ENCODE results near the gene RBM28.

DNA sequence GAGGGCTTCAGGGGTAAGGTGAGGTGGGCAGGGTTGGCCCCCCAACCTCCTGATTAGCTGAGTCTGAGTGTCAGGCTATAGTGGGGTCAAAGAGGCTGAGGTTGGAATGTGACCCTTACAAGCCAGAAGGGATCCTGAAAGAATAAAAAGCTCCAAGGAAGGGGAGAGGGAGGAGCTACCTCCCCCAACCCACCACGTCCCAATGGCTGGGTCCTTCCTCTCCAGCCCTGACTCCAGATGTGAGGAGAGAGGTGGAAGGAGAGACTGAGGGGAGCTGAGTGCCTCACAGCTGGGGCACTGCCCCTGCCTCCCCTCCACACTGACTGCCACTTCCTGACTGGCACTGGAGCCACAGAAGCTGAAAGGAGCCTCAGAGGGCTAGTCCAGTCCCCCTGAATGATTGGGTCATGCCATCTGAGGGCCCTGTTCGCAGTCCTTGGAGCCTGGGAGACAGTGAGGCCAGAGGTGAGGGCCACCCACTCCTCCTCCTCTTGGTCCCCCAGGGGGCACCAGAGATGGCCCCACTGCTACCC is 45.4 kb upstream of the RBM28 start:
- TF ChIP-seq, protein P1, sequence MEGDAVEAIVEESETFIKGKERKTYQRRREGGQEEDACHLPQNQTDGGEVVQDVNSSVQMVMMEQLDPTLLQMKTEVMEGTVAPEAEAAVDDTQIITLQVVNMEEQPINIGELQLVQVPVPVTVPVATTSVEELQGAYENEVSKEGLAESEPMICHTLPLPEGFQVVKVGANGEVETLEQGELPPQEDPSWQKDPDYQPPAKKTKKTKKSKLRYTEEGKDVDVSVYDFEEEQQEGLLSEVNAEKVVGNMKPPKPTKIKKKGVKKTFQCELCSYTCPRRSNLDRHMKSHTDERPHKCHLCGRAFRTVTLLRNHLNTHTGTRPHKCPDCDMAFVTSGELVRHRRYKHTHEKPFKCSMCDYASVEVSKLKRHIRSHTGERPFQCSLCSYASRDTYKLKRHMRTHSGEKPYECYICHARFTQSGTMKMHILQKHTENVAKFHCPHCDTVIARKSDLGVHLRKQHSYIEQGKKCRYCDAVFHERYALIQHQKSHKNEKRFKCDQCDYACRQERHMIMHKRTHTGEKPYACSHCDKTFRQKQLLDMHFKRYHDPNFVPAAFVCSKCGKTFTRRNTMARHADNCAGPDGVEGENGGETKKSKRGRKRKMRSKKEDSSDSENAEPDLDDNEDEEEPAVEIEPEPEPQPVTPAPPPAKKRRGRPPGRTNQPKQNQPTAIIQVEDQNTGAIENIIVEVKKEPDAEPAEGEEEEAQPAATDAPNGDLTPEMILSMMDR (IDR thresholded peaks at IDR 0.05) = no peak
- no peak for TF ChIP-seq POLR2A (IDR thresholded peaks at IDR 0.05)
